ENCODE results near the gene KIRREL3. TPM values are rescaled to one million over a fixed set of nuclear protein-coding genes. Genes with fewer than 3 reads are reported as not detected.

Gene KIRREL3
- total and polyA plus RNA-seq, 2 of the 8 experiments (the other 6 are each of a cell fraction or from before 2014, with no cell fraction given), result 0.29 to 0.32 TPM

GRCh38 chr11:126529037-126529436 is 471.5 kb downstream of the KIRREL3 start:
- Histone ChIP-seq H3K23me2 (ENCODE audit: low read depth, low read length) (no peaks in the 10 kb centered on the region; the same call in 1 of the 2 replicates), H3K36me3 (ENCODE audit: control insufficient read depth in 2 of 4, insufficient read depth in 4 of 4, low read length in 3 of 4) (no peaks in the 10 kb centered on the region), H3K27ac (ENCODE audit: low read depth, low read length) (no peak overlapping the region), H3K18ac (ENCODE audit: extremely low read depth, low read length) (no peak overlapping the region), H4K91ac (replicated peaks; ENCODE audit: insufficient read length, low read length) (no peak overlapping the region), H3K79me1 (ENCODE audit: low read depth, low read length) (no peaks in the 10 kb centered on the region), H2BK20ac (ENCODE audit: low read length) (no peak overlapping the region), H3K9ac (replicated peaks in 1 of 4; ENCODE audit: extremely low read depth in 1 of 4, low read depth in 3 of 4, low read length in 3 of 4) (no peak overlapping the region), H3K4me1 (replicated peaks in 1 of 4; ENCODE audit: control insufficient read depth in 3 of 4, insufficient read depth in 4 of 4, low read length in 3 of 4) (no peaks in the 10 kb centered on the region), H3K14ac (ENCODE audit: insufficient read length) (no peak overlapping the region), H4K20me1 (replicated peaks in 1 of 2; ENCODE audit: control insufficient read depth in 1 of 2, insufficient read depth in 2 of 2, low read length in 2 of 2) (no peaks in the 10 kb centered on the region), H4K8ac (ENCODE audit: extremely low read depth, insufficient read depth, low read length) (no peak overlapping the region), H3K79me2 (ENCODE audit: control insufficient read depth in 1 of 2, insufficient read depth in 2 of 2, low read length in 2 of 2) (no peaks in the 10 kb centered on the region), H3K27me3 (replicated peaks in 1 of 4; ENCODE audit: control insufficient read depth in 3 of 4, extremely low read depth in 1 of 4, insufficient read depth in 3 of 4, low read length in 3 of 4) (no peaks in the 10 kb centered on the region), H2AK5ac (ENCODE audit: low read depth, low read length) (no peak overlapping the region), H3K4me2 (ENCODE audit: insufficient read depth in 1 of 2, low read depth in 2 of 2, low read length in 2 of 2) (no peak overlapping the region), H3K9me3 (ENCODE audit: insufficient read depth in 2 of 2, low read depth in 1 of 2, low read length in 1 of 2) (no peaks in the 10 kb centered on the region), H2BK5ac (ENCODE audit: low read depth, low read length) (no peak overlapping the region), H2BK12ac (ENCODE audit: low read depth, low read length) (no peak overlapping the region), H2AFZ (ENCODE audit: low read length) (no peak overlapping the region), H3K4ac (replicated peaks; ENCODE audit: insufficient read length, low read depth, low read length) (no peak overlapping the region), H2BK120ac (replicated peaks; ENCODE audit: low read depth, low read length) (no peak overlapping the region), H2BK15ac (ENCODE audit: low read length) (no peak overlapping the region), H3K56ac (replicated peaks; ENCODE audit: insufficient read length, low read depth, low read length) (no peak overlapping the region), H3K4me3 (ENCODE audit: extremely low read depth in 1 of 4, insufficient read depth in 2 of 4, low read depth in 3 of 4, low read length in 4 of 4) (no peak overlapping the region), H3K23ac (ENCODE audit: insufficient read length) (no peak overlapping the region), H4K5ac (ENCODE audit: insufficient read length, low read depth, low read length) (no peak overlapping the region)
- 87% methylated on average over 10 of the region's 10 CpGs; no CpG with 5 or more reads in 1 of the 2 experiments for WGBS, 2 experiments (ENCODE audit: extremely low coverage in 1 of 2, insufficient coverage in 1 of 2, insufficient read length in 1 of 2, insufficient replicate concordance in 2 of 2, low coverage in 1 of 2, low lambda C conversion rate in 2 of 2, missing lambda C conversion rate in 1 of 2)
- no peak for FAIRE-seq
- ChIA-PET POLR2A (ENCODE audit: partially characterized antibody) (no interaction called here), CTCF (ENCODE audit: partially characterized antibody) (interaction anchor here (0.9 to 1.3 kb wide), 2 partner anchors 14 to 78 kb away, joined by 4 to 5 read pairs; no protein-coding TSS in a partner anchor)
- DNase-seq (ENCODE audit: low read depth in 1 of 2, low spot score in 2 of 2), result no peak
- no peak for TF ChIP-seq GTF2F1 (IDR thresholded peaks at IDR 0.05; ENCODE audit: borderline replicate concordance, low read depth, low read length)
- no peak for TF ChIP-seq USF2 (IDR thresholded peaks at IDR 0.05; ENCODE audit: low read length)
- TF ChIP-seq FOSL1 (IDR thresholded peaks at IDR 0.05; ENCODE audit: insufficient read depth, low read depth, low read length), result no peak
- TF ChIP-seq HDAC6 (IDR thresholded peaks at IDR 0.05; ENCODE audit: low read depth, low read length), result no peak
- no peak for TF ChIP-seq TAF7 (optimal IDR thresholded peaks at IDR 0.05; ENCODE audit: borderline replicate concordance, low read depth, low read length)
- no peak for TF ChIP-seq RNF2 (IDR thresholded peaks at IDR 0.05; ENCODE audit: borderline replicate concordance, low read depth, low read length, missing control alignments, poor library complexity, severe bottlenecking)
- no peak for TF ChIP-seq CEBPB (IDR thresholded peaks at IDR 0.05; ENCODE audit: low read depth, low read length)
- no peak for TF ChIP-seq ATF2 (IDR thresholded peaks at IDR 0.05; ENCODE audit: low read length)
- no peak for TF ChIP-seq SAP30 (IDR thresholded peaks at IDR 0.05; ENCODE audit: insufficient read depth, insufficient replicate concordance, low read length)
- no peak for TF ChIP-seq ASH2L (IDR thresholded peaks at IDR 0.05; ENCODE audit: low read length)
- TF ChIP-seq RBBP5 (IDR thresholded peaks at IDR 0.05; ENCODE audit: borderline replicate concordance, low read depth, low read length), result no peak

All from H1 (cell line).